Right ventricle myocardium superior (tissue), 1 donor: ENCODE results near the gene TTYH3. TPM values are rescaled to one million over a fixed set of nuclear protein-coding genes. Genes with fewer than 3 reads are reported as not detected.
"Not testable (repeated sequence)": the region's sequence is repeated elsewhere in the genome, so short reads cannot be mapped to it uniquely, and the experiment has no call there.

Experiments
- ATAC-seq: fragments of 200-7000 bp; cut with Tn5 transposase; one replicate; pipeline ENCODE4 v1.9.1; 2020; ENCODE audit warnings: mild to moderate bottlenecking; ENCODE audit not compliant: poor library complexity
- DNase-seq: peaks from one replicate; pipeline ENCODE4 v3.0.0-alpha.2; 2020
- intact Hi-C: fragments of 100-400 bp; cut with DNase I; formaldehyde crosslinking; loops from one replicate; pipeline ENCODE4 v1.11.2; 2022
- total RNA-seq: library from RNA; stranded (reverse); fragmentation: NEBNext Ultra II Directional; extraction: Animal tissue kit (Norgen Biotek cat#: 25700); gene quantifications from one replicate; pipeline ENCODE4 v1.2.1, GENCODE V29; 2021
- donor health status: DM: no; HTN: yes; CAD: no; lungs with severe emphysema.

Gene TTYH3
- total RNA-seq, 1 donor from 2014 or later, result 12.6 TPM

DNA sequence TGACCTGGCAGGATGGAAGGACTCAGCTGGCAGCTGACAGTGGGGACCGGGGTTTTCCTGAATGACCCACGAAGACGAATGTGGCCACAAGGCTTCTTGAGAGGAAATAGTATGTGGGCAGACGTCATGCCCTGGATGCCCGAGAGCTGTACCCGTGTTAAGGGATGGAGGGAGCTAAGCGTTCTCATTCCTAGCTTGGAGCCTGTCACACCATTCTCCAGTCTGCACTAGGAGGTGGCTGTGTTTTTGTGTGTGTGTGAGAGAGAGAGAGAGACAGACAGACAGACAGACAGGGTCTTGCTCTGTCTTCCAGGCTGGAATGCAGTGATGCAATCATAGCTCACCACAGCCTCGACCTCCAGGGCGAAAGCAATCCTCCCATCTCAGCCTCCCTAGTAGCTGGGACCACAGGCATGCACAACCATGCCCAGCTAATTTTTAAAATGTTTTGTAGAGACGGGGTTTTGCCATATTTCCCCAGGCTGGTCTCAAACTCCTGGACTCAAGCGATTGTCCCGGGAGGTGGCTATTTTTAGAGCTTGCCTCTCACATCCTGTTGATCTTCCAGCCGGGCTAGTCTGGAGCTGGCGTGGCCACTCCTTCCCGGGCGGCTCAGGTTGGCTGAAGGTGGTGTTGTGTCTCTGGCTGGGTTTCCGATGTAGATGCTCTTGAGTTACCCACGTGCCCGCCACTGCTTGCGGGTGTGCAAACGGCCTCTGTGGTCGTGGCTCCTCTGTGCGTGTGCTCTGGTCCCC lies 58.3 kb downstream of the TTYH3 start:
- DNase-seq (no peak), ATAC-seq (no peak)
- intact Hi-C loops, result loop anchor here (10.0 kb wide), 1 partner anchor 235 kb away; no protein-coding TSS in a partner anchor

DNA sequence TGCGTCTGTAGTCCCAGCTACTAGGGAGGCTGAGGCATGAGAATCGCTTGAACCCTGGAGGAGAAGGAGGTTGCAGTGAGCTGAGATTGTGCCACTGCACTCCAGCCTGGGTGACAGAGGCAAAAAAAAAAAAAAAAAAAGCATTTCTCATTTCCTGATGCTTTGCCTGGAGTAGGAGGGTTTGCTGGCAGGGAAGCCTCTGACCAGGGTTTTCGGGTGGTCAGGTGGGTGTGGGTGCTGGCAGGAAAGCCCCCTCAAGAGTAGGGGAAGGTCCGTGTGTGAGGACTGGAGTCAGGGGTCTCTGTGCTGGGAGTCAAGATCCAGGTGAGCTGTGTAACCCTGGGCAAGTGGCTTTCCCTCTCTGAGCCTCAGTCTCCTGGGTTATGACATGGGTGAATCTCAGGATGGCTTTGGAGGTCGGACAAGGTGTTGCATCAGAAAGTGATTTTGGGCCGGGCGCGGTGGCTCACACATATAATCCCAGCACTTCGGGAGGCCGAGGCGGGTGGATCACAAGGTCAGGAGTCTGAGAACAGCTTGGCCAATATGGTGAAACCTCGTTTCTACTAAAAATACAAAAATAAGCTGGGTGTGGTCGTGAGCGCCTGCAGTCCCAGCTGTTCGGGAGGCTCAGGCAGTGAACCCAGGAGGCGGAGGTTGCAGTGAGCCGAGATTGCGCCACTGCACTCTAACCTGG lies 59.4 kb downstream of the TTYH3 start:
- intact Hi-C loops, result no loop called here
- ATAC-seq (peak; percentile 14), DNase-seq (no peak)

DNA sequence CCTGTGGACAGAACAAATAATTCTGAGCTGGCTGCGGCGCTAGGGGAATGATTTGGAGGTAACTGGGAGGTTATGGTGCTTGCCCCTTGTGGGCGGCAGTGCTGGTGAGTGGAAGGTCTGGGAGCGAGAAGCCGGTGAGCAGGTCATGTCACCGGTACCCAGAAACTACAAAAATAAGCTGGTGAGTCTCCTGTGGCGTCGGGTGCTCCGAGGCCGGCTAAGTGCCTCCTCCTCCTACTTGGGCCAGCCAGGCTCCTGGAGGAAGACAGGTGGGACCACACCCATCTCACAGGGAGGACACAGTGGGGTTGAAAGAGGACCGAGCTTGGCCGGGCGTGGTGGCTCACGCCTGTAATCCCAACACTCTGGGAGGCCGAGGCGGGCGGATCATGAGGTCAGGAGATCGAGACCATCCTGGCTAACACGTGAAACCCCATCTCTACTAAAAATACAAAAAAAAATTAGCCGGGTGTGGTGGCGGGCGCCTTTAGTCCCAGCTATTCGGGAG lies 60.2 kb downstream of the TTYH3 start:
- DNase-seq, ATAC-seq, intact Hi-C loops: not testable (repeated sequence)

DNA sequence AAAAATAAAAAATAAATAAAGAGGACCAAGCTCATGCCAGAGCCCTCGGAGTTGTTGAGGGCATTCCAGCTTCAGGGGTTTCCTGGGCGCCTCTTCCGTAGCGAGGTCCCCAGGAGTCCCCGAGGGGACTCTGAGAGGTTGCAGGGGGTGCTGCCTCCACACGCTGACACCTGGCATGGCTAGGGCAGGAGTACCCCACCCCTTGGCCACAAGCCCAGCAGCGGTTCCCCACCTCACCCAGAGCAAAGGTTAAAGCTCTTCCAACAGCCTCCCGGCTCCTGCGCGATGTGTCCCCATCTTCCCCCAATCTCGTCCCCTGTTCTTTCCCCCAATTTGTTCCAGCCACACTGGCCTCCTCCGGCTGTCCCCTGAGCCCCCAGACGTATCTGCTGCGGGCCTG lies 60.8 kb downstream of the TTYH3 start:
- DNase-seq (no peak), ATAC-seq (no peak)

DNA sequence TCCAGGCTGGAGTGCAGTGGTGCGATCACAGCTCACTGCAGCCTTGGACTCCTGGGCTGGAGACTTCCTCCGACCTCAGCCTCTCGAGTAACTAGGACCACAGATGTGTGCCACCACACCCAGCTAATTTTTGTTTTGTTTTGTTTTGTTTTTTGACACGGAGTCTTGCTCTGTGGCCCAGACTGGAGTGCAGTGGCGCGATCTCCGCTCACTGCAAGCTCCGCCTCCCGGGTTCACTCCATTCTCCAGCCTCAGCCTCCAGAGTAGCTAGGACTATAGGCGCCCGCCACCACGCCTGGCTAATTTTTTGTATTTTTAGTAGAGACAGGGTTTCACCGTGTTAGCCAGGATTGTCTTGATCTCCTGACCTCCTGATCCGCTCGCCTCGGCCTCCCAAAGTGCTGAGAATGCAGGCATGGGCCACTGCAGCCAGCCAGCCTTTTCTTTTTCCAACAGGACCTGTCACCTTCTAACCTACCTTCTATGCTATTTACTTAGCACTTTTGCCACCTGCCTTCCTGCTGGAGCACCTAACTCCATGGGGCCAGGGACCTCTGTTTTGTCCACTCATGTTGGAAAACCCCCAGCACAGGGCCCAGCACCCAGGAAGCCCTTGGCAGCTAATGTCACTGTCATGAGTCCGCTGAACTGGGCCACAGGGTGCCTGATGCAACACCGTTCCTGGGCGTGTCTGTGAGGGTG lies 61.8 kb downstream of the TTYH3 start:
- DNase-seq, intact Hi-C loops, ATAC-seq: not testable (repeated sequence)

More for the DNA sequence above, 60.8 kb downstream of the TTYH3 start:
- intact Hi-C loops, result no loop called here

DNA sequence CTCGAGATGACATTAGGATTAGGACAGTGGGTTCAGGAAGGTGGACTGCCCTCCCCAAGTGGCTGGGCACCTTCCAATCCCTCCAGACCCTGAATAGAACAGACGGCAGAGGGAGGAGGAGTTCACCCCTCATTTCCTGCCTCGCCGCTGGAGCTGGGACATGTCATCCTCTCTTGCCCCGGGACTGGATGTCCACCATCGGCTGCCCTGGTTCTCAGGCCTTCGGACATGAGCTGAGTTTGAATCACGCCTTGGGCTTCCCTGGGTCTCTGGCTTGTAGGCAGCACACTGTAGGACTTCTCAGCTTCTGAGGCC lies 62.3 kb downstream of the TTYH3 start:
- ATAC-seq, intact Hi-C loops, DNase-seq: not testable (repeated sequence)

DNA sequence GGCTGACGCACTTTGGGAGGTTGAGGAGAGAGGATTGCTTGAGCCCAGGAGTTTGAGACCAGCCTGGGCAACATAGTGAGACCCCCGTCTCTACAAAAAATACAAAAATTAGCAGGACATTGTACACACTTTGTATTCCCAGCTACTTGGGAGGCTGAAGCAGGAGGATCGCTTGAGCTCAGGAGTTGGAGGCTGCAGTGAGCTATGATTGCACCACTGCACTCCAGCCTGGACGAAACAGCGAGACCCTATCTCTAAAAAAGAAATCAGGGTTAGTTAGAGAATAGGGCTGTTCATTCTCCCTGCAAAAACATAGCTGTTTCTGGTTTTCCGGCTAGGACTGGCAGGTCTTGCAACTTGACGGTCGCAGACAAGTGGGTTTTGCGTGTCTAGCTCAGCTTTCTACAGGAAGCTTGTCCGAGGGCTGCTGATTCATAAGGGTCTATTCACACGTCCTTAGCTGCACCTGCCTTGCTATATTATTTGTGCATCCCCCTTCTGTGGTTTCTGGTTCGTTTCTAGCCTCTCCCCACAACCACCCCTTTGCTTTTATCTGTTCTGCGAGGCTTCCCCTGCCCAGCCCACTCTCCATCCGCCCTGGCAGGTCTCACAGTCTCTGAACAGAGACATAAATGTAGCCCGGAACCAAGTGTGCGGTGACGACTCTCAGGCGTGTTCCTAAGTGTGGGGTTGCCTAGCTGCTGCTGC lies 66.9 kb downstream of the TTYH3 start:
- ATAC-seq (no peak), DNase-seq (no peak)
- intact Hi-C loops, result no loop called here

DNA sequence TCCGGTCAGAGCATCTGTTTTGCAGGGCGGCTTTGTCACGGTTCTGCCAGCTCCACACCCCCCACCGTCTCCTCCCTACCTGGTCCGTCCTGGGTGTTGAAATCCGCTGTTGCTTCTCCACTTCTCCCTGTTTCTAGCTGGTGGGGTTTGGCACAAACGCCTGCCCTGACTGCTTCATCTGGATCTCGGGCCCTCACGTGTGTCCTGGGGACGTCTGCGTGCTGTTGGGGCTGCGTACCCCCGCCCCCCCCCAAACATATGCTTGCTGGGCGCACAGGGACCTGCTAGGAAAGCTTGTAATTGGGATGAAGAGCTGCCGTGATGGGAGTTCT lies 67.5 kb downstream of the TTYH3 start:
- DNase-seq (no peak), ATAC-seq (no peak)
- intact Hi-C loops, result no loop called here

DNA sequence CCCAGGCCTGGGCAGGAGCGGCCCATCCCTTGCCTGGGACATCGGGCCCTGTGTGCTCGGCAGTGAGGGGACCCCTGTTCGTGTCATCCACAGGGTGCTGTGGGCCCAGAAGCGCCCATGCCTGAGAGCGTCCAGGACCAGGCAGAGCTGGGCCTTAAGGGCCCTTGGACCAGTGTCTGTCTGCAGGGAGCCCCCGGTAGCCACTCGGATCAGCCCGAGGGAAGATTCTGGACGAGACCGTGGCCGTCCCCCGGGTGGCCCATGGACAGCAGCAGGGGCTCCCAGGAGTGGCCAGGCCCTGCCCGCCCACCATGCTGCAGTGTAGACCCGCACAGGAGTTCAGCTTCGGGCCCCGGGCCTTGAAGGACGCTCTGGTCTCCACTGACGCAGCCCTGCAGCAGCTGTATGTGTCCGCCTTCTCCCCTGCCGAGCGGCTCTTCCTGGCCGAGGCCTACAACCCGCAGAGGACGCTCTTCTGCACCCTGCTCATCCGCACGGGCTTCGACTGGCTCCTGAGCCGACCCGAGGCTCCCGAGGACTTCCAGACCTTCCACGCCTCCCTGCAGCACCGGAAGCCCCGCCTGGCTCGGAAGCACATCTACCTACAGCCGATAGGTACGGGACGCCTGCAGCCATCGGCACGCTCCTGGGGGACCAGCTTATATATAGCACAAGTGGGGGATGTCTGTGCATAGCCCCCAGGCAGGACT lies 68.5 kb downstream of the TTYH3 start:
- ATAC-seq, result no peak
- no peak for DNase-seq
- intact Hi-C loops, result no loop called here

DNA sequence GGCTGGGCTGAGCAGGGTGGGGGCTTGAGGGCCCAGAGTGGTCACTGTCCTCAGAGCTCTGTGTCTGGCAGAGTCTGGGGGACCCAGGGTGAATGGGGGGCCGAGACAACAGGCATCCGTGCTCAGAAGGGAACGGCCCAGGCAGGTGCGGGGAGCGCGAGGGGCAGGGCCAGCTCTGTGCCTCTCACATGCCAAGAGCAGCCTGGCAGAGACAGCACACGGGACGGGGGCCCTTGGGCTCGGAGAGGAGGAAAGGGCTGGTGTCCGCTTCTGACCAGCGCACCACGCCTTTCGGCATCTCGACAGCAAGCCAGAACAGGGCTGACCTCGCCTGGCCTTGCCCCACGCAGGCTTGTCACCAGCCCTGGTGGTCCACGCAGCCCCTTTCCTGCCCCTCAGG lies 69.6 kb downstream of the TTYH3 start:
- ATAC-seq, result peak; percentile 30
- intact Hi-C loops, result no loop called here
- no peak for DNase-seq

DNA sequence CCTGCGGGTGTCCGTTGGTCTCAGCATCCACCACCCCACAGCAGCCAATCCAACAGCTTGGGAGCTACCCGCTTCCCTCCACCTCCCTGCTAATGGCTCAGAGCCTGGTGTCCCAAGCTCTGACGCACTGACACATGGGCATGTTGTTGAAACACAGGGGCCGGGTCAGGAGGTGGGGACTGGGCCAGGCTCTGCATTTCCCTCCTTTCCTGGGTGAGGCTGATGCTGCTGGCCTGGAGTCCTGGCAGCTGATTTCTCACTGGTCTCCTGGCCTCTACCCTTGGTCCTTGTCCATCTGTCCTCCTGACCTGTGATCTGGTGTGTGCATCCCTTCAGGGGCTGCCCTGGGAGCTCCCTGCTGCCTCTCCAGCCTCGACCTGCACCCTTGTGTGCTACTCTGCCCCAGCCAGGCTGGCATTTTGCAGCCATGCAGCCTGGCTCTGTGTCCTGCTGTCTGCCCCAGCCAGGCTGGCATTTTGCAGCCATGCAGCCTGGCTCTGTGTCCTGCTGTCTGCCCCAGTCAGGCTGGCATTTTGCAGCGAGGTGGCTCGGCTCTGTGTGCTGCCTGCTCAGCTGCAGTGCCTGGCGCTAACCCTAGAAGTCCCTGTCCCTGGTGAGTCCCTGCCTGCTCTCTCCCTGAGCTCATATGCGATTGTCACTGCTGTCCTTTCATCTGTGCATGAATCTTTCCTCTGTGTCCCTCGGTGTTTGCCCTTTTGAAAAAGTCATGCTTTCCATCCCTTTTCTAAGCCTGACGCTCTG lies 70.2 kb downstream of the TTYH3 start:
- peak; percentile 79 for ATAC-seq
- intact Hi-C loops, result no loop called here
- DNase-seq, result peak; percentile 75

DNA sequence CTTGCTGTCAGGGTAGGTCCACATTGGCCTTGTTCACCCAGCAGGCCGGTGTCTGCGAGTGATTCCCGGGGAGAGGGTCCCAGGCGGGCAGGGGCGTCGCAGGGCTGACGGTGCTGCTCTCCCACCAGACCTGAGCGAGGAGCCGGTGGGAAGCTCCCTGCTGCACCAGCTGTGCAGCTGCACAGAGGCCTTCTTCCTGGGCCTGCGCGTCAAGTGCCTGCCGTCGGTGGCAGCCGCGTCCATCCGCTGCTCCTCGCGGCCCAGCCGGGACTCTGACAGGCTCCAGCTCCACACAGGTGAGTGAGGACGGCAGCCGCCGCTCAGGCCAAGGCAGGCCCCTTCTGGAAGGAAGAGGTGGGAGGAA lies 70.8 kb downstream of the TTYH3 start:
- intact Hi-C loops, result no loop called here
- DNase-seq (no peak), ATAC-seq (no peak)

DNA sequence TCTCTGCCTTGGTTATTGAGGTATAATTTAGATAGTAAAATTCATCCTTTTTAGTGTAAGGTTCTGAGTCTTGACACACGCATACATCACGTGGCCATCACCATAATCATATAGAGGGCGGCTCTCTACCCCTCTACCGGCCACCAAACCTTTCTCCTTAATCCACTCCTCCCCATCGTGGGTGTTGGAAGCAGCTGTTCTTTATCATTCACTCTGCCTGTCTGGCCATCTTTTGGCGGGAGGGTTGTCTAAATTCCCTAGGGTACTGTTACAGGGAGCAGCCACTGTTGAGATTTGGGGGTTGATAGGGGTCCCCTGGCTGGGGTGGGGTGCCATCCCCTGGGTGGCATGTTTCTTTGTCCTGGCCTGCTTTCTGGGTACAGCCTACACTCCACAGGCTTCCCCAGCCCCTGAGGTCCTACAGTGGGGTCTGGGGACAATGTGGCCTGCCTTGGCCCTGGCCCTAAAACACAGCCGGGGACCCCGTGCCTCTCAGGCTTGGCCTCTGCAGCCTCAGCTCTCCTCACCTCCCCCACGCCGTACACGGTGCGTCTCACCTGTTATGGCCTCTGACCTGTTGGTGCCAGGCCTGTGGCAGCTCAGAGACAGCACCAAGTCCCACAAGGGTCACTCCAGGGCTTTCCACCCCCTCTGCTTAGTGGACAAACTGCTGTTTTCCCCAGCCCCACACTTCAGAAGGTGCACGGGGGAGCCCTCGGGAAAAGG lies 73.7 kb downstream of the TTYH3 start:
- intact Hi-C loops, result no loop called here
- DNase-seq (no peak), ATAC-seq (no peak)

DNA sequence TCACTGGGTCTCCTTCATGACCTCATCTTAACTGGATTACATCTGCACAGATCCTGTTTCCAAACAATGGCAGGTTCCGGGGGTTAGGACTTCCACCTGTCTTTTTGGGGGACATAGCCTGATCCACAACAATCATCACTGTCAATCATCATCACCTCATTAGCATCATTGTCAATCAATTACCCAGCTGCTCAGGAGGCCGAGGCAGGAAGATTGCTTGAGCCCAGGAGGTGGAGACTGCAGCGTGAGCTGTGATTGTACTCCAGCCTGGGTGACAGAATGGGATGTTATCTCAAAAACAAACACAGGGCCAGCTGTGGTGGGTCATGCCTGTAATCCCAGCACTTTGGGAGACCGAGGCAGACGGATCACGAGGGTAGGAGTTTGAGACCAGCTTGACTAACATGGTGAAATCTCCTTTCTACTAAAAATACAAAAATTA lies 74.9 kb downstream of the TTYH3 start:
- ATAC-seq (no peak), DNase-seq (no peak)
- intact Hi-C loops, result no loop called here

DNA sequence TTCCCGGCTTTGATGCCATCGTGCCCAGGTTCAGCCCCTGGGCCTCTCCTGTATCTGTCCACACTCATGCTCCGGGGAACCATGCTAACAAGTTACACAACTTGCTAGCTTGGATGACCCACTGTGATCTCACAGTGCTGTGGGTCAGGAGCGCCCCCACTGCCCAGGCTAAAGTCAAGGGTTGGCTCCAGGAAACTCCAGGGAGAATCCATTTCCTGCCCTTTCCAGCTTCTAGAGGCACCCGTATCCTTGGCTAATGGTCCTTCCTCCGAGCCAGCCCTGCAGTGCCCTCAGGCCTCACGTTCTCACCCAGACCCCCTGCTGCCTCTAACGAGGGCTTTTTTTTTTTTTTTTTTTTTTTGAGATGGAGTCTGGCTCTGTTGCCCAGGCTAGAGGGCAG lies 75.7 kb downstream of the TTYH3 start:
- intact Hi-C loops, result no loop called here
- DNase-seq (no peak), ATAC-seq (no peak)

DNA sequence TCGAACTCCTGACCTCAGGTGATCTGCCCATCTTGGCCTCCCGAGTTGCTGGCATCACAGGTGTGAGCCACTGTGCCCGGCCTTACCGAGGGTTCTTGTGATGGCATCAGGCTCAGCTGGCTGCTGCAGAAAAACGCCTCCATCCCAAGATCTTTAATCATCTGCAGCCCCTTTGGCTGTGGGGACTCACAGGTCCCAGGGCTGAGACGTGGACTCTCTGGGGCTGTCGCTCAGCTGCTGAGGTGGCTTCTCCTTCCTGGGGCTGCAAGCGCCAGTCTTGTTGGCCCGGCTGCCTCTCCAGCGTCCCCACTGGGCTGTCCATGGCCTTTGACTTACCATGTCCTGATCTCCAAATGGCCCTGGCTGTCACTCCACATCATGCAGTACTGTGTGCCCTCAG lies 76.3 kb downstream of the TTYH3 start:
- ATAC-seq, result no peak
- intact Hi-C loops, result no loop called here
- no peak for DNase-seq

DNA sequence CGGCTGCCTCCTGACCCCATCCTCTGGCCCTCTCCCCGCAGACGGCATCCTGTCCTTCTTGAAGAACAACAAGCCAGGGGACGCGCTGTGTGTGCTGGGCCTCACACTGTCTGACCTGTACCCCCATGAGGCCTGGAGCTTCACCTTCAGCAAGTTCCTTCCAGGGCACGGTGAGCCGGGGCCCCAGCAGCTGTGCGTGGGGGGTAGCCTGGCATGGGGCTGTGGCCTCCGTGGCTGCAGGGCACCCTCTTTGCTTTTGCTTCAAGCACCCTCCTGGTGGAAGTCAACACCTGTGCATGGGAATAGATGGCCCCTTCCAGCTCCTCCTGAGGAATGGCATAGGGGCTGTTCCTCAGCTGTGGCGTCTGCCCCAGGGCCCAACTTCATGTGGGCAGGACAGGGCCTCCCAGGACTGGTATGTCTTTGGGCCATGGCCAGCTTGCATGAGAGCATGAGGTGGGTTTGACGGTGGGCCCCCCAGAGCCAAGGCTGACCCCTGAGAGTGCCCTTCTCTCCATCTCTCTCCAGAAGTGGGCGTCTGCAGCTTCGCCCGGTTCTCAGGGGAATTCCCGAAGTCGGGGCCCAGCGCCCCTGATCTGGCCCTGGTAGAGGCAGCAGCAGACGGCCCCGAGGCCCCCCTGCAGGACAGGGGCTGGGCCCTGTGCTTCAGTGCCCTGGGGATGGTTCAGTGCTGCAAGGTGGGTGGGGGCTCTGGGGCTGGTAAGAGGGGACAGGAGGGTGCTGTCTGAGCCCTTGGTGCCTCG lies 76.9 kb downstream of the TTYH3 start:
- intact Hi-C loops, result no loop called here
- no peak for DNase-seq
- ATAC-seq, result no peak
